PC-3 (cell line): Measurements from ENCODE around the gene TKTL1.

Source experiments
- EZH2 ChIP-seq: fragments of 300-600 bp; sonication (generic); IDR thresholded peaks from one replicate; pipeline ENCODE4 v1.6.1; 2017; ENCODE audit warnings: antibody characterized with exemption, mild to moderate bottlenecking, low read length; ENCODE audit not compliant: unreplicated experiment
- TF ChIP-seq, protein P1 (sequence below): fragments of 300-600 bp; sonication (generic); conservative IDR thresholded peaks from 2 replicates; pipeline ENCODE4 v1.5.1; 2017; ENCODE audit warnings: antibody characterized with exemption, low read depth, mild to moderate bottlenecking, low read length

DNA sequence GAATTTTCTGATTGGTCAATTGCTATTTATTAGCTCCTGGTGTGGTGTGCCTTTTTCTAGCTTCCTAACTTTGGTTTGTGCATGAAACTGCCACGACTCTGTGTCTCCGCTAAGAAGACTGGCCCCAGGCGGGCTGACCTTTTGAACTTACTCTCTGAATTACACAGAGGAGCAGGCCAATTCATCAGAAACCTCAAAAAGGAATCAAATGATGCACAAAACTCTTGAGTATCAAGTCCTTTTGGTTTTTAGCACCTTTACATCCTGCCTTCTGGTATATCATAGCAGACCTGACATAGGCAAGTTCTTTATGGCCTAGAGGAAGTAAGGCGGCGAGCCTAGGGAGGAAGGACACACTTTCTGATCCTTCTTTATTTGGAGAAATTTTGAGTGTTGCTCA is 17.6 kb downstream of the TKTL1 start:
- TF ChIP-seq, protein P1, sequence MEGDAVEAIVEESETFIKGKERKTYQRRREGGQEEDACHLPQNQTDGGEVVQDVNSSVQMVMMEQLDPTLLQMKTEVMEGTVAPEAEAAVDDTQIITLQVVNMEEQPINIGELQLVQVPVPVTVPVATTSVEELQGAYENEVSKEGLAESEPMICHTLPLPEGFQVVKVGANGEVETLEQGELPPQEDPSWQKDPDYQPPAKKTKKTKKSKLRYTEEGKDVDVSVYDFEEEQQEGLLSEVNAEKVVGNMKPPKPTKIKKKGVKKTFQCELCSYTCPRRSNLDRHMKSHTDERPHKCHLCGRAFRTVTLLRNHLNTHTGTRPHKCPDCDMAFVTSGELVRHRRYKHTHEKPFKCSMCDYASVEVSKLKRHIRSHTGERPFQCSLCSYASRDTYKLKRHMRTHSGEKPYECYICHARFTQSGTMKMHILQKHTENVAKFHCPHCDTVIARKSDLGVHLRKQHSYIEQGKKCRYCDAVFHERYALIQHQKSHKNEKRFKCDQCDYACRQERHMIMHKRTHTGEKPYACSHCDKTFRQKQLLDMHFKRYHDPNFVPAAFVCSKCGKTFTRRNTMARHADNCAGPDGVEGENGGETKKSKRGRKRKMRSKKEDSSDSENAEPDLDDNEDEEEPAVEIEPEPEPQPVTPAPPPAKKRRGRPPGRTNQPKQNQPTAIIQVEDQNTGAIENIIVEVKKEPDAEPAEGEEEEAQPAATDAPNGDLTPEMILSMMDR: no peak
- TF ChIP-seq EZH2: no peak
